AG10803 (cell line): ENCODE results near the gene LRRD1.

Source experiments
- DNase-seq: peaks from one replicate; pipeline ENCODE4 v3.0.0; 2010; ENCODE audit warnings: low read depth
- H3K4me3 ChIP-seq: 2 replicates; pipeline ENCODE4 v1.5.1; 2011; ENCODE audit warnings: mild to moderate bottlenecking, low read length, control low read depth
- TF ChIP-seq, protein P1 (sequence below): conservative IDR thresholded peaks from 2 replicates; pipeline ENCODE4 v1.5.1; 2011; ENCODE audit warnings: mild to moderate bottlenecking, low read length, control low read depth, inconsistent platforms

Gene LRRD1

DNA sequence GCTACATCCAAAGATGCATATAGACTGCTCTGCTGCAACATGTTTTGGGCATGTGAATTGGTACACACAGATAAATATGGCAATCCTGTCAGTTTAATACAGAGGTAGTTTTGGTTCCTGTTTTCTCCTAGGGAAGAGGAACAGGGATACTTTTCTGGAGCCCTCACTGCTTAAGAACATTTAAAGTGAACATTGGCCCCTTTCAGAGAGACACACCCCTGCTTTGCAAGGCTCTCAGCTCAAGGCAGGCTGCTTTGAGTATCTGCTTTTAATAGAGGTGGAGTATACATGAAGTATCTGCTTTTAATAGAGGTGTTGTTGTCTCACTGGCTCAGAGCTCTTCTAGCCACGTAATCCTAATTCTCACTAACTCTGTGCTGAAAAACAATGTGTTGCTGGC, 83.6 kb downstream of the LRRD1 start:
- H3K4me3 ChIP-seq = no peak overlapping the region
- DNase-seq = no peak
- TF ChIP-seq, protein P1, sequence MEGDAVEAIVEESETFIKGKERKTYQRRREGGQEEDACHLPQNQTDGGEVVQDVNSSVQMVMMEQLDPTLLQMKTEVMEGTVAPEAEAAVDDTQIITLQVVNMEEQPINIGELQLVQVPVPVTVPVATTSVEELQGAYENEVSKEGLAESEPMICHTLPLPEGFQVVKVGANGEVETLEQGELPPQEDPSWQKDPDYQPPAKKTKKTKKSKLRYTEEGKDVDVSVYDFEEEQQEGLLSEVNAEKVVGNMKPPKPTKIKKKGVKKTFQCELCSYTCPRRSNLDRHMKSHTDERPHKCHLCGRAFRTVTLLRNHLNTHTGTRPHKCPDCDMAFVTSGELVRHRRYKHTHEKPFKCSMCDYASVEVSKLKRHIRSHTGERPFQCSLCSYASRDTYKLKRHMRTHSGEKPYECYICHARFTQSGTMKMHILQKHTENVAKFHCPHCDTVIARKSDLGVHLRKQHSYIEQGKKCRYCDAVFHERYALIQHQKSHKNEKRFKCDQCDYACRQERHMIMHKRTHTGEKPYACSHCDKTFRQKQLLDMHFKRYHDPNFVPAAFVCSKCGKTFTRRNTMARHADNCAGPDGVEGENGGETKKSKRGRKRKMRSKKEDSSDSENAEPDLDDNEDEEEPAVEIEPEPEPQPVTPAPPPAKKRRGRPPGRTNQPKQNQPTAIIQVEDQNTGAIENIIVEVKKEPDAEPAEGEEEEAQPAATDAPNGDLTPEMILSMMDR = no peak
